ENCODE results near the gene RHOBTB1.

GRCh38 chr10:60954035-60954434, 10.1 kb upstream of the RHOBTB1 start:
- TF ChIP-seq SIN3A (IDR thresholded peaks at IDR 0.05; ENCODE audit: borderline replicate concordance, insufficient read depth, low read depth, low read length) (no peak), TCF7L2 (IDR thresholded peaks at IDR 0.05; ENCODE audit: low read depth, low read length) (no peak)
- TF ChIP-seq, protein P1, sequence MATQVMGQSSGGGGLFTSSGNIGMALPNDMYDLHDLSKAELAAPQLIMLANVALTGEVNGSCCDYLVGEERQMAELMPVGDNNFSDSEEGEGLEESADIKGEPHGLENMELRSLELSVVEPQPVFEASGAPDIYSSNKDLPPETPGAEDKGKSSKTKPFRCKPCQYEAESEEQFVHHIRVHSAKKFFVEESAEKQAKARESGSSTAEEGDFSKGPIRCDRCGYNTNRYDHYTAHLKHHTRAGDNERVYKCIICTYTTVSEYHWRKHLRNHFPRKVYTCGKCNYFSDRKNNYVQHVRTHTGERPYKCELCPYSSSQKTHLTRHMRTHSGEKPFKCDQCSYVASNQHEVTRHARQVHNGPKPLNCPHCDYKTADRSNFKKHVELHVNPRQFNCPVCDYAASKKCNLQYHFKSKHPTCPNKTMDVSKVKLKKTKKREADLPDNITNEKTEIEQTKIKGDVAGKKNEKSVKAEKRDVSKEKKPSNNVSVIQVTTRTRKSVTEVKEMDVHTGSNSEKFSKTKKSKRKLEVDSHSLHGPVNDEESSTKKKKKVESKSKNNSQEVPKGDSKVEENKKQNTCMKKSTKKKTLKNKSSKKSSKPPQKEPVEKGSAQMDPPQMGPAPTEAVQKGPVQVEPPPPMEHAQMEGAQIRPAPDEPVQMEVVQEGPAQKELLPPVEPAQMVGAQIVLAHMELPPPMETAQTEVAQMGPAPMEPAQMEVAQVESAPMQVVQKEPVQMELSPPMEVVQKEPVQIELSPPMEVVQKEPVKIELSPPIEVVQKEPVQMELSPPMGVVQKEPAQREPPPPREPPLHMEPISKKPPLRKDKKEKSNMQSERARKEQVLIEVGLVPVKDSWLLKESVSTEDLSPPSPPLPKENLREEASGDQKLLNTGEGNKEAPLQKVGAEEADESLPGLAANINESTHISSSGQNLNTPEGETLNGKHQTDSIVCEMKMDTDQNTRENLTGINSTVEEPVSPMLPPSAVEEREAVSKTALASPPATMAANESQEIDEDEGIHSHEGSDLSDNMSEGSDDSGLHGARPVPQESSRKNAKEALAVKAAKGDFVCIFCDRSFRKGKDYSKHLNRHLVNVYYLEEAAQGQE (IDR thresholded peaks at IDR 0.05; ENCODE audit: insufficient read depth in 1 of 2, low read depth in 2 of 2, low read length in 1 of 2) = no peak
- TF ChIP-seq, protein P2, sequence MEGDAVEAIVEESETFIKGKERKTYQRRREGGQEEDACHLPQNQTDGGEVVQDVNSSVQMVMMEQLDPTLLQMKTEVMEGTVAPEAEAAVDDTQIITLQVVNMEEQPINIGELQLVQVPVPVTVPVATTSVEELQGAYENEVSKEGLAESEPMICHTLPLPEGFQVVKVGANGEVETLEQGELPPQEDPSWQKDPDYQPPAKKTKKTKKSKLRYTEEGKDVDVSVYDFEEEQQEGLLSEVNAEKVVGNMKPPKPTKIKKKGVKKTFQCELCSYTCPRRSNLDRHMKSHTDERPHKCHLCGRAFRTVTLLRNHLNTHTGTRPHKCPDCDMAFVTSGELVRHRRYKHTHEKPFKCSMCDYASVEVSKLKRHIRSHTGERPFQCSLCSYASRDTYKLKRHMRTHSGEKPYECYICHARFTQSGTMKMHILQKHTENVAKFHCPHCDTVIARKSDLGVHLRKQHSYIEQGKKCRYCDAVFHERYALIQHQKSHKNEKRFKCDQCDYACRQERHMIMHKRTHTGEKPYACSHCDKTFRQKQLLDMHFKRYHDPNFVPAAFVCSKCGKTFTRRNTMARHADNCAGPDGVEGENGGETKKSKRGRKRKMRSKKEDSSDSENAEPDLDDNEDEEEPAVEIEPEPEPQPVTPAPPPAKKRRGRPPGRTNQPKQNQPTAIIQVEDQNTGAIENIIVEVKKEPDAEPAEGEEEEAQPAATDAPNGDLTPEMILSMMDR (IDR thresholded peaks at IDR 0.05) = no peak

All from Panc1 (cell line).